T-cell (primary cell): ENCODE data around the gene ANKLE2. TPM values are rescaled to one million over a fixed set of nuclear protein-coding genes. Genes with fewer than 3 reads are reported as not detected.
A peak's percentile ranks its signal among the peaks of the same experiment; 100 is the strongest.

Source experiments
- ATAC-seq, 4 experiments: fragments of 200-7000 bp in 3 of 4; fragments of 150-1000 bp in 1 of 4; cut with Tn5 transposase; replicated peaks in 1 of 4; 1 replicate in 3 of 4; 2 replicates in 1 of 4; pipeline ENCODE4 v1.10.0; 2021; ENCODE audit warnings: moderate library complexity in 3 of 4, mild to moderate bottlenecking in 2 of 4, moderate number of reproducible peaks in 1 of 4
- CTCF ChIA-PET, 2 donors: fragments of 300-600 bp; sonication (Branson Sonifier 250); formaldehyde crosslinking; loops; one replicate each; lab custom pipeline; 2022; ENCODE audit warnings: antibody characterized with exemption in 2 of 2; lab: Charles Lee
- POLR2A ChIA-PET, 2 donors: fragments of 300-600 bp; sonication (Branson Sonifier 250); formaldehyde crosslinking; loops; one replicate each; lab custom pipeline; 2022; ENCODE audit warnings: antibody characterized with exemption in 2 of 2; lab: Charles Lee
- DNase-seq, 35 experiments: peaks; one replicate each; pipeline versions ENCODE4 v3.0.0 to v3.0.0-alpha.2; 2013 to 2023
- H3K27ac ChIP-seq: one replicate; pipeline ENCODE4 v1.5.1; 2013; ENCODE audit warnings: low read length
- H3K27me3 ChIP-seq, 2 experiments: replicated peaks in 1 of 2; 1 replicate in 1 of 2; 2 replicates in 1 of 2; pipeline versions ENCODE4 v1.6.1 to v1.7.0; 2013; ENCODE audit warnings: low read length in 1 of 2, mixed read lengths in 1 of 2; ENCODE audit not compliant: control insufficient read depth in 2 of 2, insufficient read depth in 2 of 2; ENCODE audit errors: extremely low read depth in 1 of 2
- H3K36me3 ChIP-seq, 2 donors: 1 replicate in 1 of 2; 2 replicates in 1 of 2; pipeline versions ENCODE4 v1.6.1 to v1.7.0; 2013; ENCODE audit warnings: low read length in 1 of 2; ENCODE audit not compliant: control insufficient read depth in 2 of 2, insufficient read depth in 1 of 2; ENCODE audit errors: extremely low read depth in 1 of 2
- H3K4me1 ChIP-seq, 2 experiments: 1 replicate in 1 of 2; 2 replicates in 1 of 2; pipeline versions ENCODE4 v1.6.1 to v1.7.0; 2013; ENCODE audit warnings: low read length in 2 of 2, mixed read lengths in 1 of 2; ENCODE audit not compliant: insufficient read depth in 2 of 2, control insufficient read depth in 1 of 2; ENCODE audit errors: extremely low read depth in 1 of 2
- H3K4me3 ChIP-seq, 2 donors: 1 replicate in 1 of 2; 2 replicates in 1 of 2; pipeline versions ENCODE4 v1.5.1 to v1.7.0; 2013; ENCODE audit warnings: mild to moderate bottlenecking in 2 of 2, low read length in 1 of 2, moderate library complexity in 1 of 2; ENCODE audit not compliant: control insufficient read depth in 1 of 2; ENCODE audit errors: extremely low read depth in 1 of 2
- H3K9me3 ChIP-seq: 2 replicates; pipeline ENCODE4 v1.7.0; 2013
- H3K27ac Mint-ChIP-seq, 2 donors: one replicate each; pipeline ENCODE4 v1.8.0; 2020 to 2021; ENCODE audit warnings: mild to moderate bottlenecking in 2 of 2, mixed read lengths in 2 of 2
- H3K27me3 Mint-ChIP-seq, 2 donors: one replicate each; pipeline ENCODE4 v1.8.0; 2021 to 2022; ENCODE audit warnings: mixed read lengths in 2 of 2
- H3K36me3 Mint-ChIP-seq: one replicate; pipeline ENCODE4 v1.8.0; 2021; ENCODE audit warnings: mixed read lengths
- H3K4me1 Mint-ChIP-seq, 3 donors: one replicate each; pipeline ENCODE4 v1.8.0; 2020 to 2022; ENCODE audit warnings: mixed read lengths in 3 of 3, mild to moderate bottlenecking in 1 of 3
- H3K4me3 Mint-ChIP-seq, 3 donors: one replicate each; pipeline ENCODE4 v1.8.0; 2020 to 2022; ENCODE audit warnings: mild to moderate bottlenecking in 3 of 3, mixed read lengths in 3 of 3, moderate library complexity in 3 of 3
- H3K9me3 Mint-ChIP-seq, 3 donors: one replicate each; pipeline ENCODE4 v1.8.0; 2020 to 2022; ENCODE audit warnings: mixed read lengths in 3 of 3
- WGBS: methylation state at CpG from one replicate; pipeline ENCODE4 v1.1.5; 2013; ENCODE audit warnings: missing lambda C conversion rate; ENCODE audit not compliant: insufficient coverage; 5-methylcytosine and 5-hydroxymethylcytosine counted together
- total RNA-seq, 35 experiments: library from RNA in 6 of 35; stranded (reverse) in 6 of 35; fragments of 120-200 nt in 1 of 35; gene quantifications; one replicate each; pipeline versions ENCODE4 v1.2.1 to v1.2.4 and lab custom pipeline; 2013 to 2026

Gene ANKLE2
- total RNA-seq, 5 donors from 2014 or later (not counting 1 experiment from before 2014, with no cell fraction given), result 88.1 to 106 (median 94.3) TPM

DNA sequence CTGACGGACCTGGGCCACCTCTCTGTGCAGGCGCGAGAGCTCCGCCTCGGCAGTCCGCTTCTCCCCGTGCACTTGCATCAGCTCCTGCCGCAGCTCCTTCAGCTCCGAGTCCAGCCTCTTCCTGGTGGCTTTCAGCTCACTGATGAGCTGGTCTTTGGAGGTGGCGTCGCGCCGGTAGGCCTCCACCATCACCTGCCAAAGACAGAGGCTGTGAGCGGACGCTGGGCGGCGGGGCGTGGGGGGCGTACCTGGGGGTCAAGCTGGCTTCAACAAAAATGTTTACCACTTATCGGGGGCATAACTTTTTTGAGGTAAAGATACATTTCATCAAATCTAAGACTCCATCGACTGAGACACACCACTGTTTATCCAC, 27.5 kb upstream of the ANKLE2 start:
- H3K36me3 Mint-ChIP-seq, result peaks cover 44% of the 10 kb centered on the region
- Histone ChIP-seq H3K27me3 (no peaks in the 10 kb centered on the region), H3K4me3 (no peak overlapping the region), H3K9me3 (no peaks in the 10 kb centered on the region), H3K27ac (no peak overlapping the region), H3K4me1 (no peaks in the 10 kb centered on the region), H3K36me3 (peaks cover 26 to 55% of the 10 kb centered on the region in 2 donors)
- no peak overlapping the region for H3K4me3 Mint-ChIP-seq
- H3K27ac Mint-ChIP-seq, result no peak overlapping the region
- no peaks in the 10 kb centered on the region for H3K27me3 Mint-ChIP-seq
- whole genome bisulfite sequencing, result 94% methylated on average over 19 of the region's 21 CpGs
- ATAC-seq (no peak), DNase-seq (no peak)
- no peaks in the 10 kb centered on the region for H3K9me3 Mint-ChIP-seq
- ChIA-PET CTCF (no interaction called here), POLR2A (no interaction called here)
- peaks cover 0 to 9% (median 1%) of the 10 kb centered on the region in 3 donors for H3K4me1 Mint-ChIP-seq

- WGBS, result 96% methylated on average over 25 of the region's 29 CpGs
- H3K36me3 Mint-ChIP-seq, result peaks cover 47% of the 10 kb centered on the region
- Histone ChIP-seq H3K4me3 (no peak overlapping the region), H3K27me3 (no peaks in the 10 kb centered on the region), H3K9me3 (no peaks in the 10 kb centered on the region), H3K36me3 (peaks cover 27 to 55% of the 10 kb centered on the region in 2 donors), H3K4me1 (no peaks in the 10 kb centered on the region), H3K27ac (no peak overlapping the region)
- no peak for DNase-seq
- POLR2A ChIA-PET, result no interaction called here
- CTCF ChIA-PET, result no interaction called here
- peak overlapping the region in 1 of 2 donors; percentile 48 for H3K27ac Mint-ChIP-seq
- no peak for ATAC-seq
- no peak overlapping the region for H3K4me3 Mint-ChIP-seq
- no peaks in the 10 kb centered on the region for H3K9me3 Mint-ChIP-seq
- H3K4me1 Mint-ChIP-seq, result peaks cover 0 to 9% (median 0%) of the 10 kb centered on the region in 3 donors
- H3K27me3 Mint-ChIP-seq, result no peaks in the 10 kb centered on the region
Observed at GRCh38 chr12:132788375-132789098, 26.9 kb upstream of the ANKLE2 start.

DNA sequence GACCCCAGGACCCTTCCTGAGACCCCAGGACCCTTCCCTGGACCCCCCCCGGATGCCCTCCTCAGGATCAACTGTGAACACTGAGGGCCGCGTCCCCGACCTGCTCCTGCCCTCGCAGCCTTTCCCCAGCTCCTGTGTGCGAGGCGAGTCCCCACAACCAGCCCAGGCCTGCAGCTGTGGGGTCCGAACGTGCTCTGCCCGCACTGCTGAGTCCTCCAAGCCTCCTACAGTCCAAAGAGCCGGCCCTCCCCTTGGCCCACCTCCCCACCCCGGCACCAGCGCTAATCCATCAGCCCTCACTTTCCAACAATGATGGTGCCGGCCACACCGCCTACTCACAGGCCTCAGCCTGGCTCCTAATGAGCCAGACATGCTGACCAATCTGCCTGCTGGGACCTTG, 26.2 kb upstream of the ANKLE2 start:
- Mint-ChIP-seq H3K36me3 (peaks cover 47% of the 10 kb centered on the region), H3K27ac (no peak overlapping the region), H3K27me3 (no peaks in the 10 kb centered on the region), H3K9me3 (no peaks in the 10 kb centered on the region), H3K4me3 (no peak overlapping the region), H3K4me1 (peaks cover 0 to 9% (median 0%) of the 10 kb centered on the region in 3 donors)
- CTCF ChIA-PET, result no interaction called here
- ATAC-seq, result no peak
- 94% methylated on average over 14 of the region's 15 CpGs for WGBS
- H3K27ac ChIP-seq, result no peak overlapping the region
- H3K4me1 ChIP-seq, result no peaks in the 10 kb centered on the region
- no peak overlapping the region for H3K4me3 ChIP-seq
- H3K36me3 ChIP-seq, result peaks cover 27 to 61% of the 10 kb centered on the region in 2 donors
- POLR2A ChIA-PET, result no interaction called here
- no peaks in the 10 kb centered on the region for H3K9me3 ChIP-seq
- H3K27me3 ChIP-seq, result no peaks in the 10 kb centered on the region
- no peak for DNase-seq

DNA sequence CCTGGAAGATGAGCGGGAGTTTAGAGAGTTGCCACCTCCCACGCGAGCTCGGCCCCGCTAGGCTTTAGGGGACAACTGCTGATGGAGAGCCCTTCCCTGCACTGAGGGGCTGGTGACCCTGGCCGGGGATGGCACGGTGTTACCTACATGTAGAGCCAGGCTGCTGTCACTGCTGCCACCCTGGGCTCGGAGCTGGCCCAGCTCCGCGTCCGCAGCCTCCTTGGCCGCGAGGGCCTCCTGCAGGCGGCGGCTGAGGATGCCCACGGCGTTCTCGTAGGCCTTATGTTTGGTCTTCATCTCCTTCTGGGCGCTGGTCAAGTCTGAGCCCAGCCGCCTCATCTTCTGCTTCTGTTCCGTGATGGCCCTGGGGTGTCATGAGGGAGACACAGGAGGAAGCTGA, 24.6 kb upstream of the ANKLE2 start:
- Mint-ChIP-seq H3K9me3 (no peaks in the 10 kb centered on the region), H3K4me1 (peaks cover 0 to 9% (median 0%) of the 10 kb centered on the region in 3 donors), H3K27me3 (no peaks in the 10 kb centered on the region), H3K27ac (no peak overlapping the region), H3K4me3 (no peak overlapping the region), H3K36me3 (peaks cover 48% of the 10 kb centered on the region)
- Histone ChIP-seq H3K4me3 (no peak overlapping the region), H3K36me3 (peaks cover 36 to 65% of the 10 kb centered on the region in 2 donors), H3K9me3 (no peaks in the 10 kb centered on the region), H3K4me1 (no peaks in the 10 kb centered on the region), H3K27ac (no peak overlapping the region), H3K27me3 (no peaks in the 10 kb centered on the region)
- 93% methylated on average over 19 of the region's 21 CpGs for WGBS
- ChIA-PET POLR2A (no interaction called here), CTCF (no interaction called here)
- DNase-seq (no peak), ATAC-seq (no peak)

DNA sequence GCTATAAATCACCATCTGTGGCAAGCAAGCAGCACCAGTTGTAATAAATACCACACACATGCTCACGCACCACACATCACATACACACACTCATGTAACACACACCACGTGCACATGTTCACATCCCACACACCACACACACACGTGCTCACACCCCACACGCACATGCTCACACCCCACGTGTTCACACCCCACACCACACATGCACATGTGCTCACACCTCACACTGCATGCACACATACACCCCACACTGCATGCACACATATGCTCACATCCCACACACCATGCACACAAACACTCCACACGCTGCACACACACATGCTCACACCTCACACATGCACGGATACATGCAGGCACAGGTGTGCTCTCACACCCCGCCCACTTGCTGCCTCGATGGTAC, 22.9 kb upstream of the ANKLE2 start:
- POLR2A ChIA-PET, result no interaction called here
- Mint-ChIP-seq H3K36me3 (peaks cover 60% of the 10 kb centered on the region), H3K27ac (peak overlapping the region in 1 of 2 donors; percentile 82), H3K4me1 (peaks cover 0 to 9% (median 0%) of the 10 kb centered on the region in 3 donors), H3K27me3 (no peaks in the 10 kb centered on the region), H3K9me3 (no peaks in the 10 kb centered on the region), H3K4me3 (no peak overlapping the region)
- DNase-seq (no peak), ATAC-seq (no peak)
- H3K27me3 ChIP-seq, result no peaks in the 10 kb centered on the region
- no peak overlapping the region for H3K27ac ChIP-seq
- H3K36me3 ChIP-seq, result peaks cover 51 to 70% of the 10 kb centered on the region in 2 donors
- no peak overlapping the region for H3K4me3 ChIP-seq
- CTCF ChIA-PET, result no interaction called here
- whole genome bisulfite sequencing, result 89% methylated on average over 9 of the region's 9 CpGs
- H3K4me1 ChIP-seq, result no peaks in the 10 kb centered on the region
- no peaks in the 10 kb centered on the region for H3K9me3 ChIP-seq

DNA sequence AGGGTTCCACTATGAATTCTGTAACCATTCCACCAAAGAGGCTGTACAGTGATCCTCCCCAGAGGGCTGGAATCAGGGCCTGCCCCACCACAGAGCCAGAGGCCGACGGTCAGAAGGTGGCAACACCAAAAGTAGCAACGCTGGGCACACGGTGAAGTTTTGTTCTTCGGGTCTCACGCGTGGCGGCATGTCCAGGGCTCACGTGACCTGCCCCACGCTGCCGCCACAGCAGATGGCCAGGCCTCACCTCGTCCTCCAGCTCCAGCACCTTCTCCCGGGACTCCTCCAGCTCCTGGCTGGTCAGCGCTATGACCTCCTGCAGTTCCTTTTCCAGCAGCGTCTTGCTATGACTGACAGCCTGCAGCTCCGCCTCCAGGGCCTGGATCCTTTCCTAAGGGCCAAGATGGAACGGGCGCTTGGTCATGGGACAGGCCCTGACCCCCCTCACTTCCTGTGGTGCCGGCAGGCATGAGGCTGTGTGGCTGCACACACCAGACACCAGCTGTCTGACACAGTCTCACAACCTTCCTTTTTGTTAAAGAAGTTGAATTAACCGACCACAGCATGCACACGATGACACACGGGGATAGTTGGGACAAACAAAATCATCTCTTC, 22.4 kb upstream of the ANKLE2 start:
- 90% methylated on average over 21 of the region's 22 CpGs for WGBS
- ATAC-seq (no peak), DNase-seq (no peak)
- Mint-ChIP-seq H3K4me1 (peaks cover 0 to 9% (median 0%) of the 10 kb centered on the region in 3 donors), H3K27ac (no peak overlapping the region), H3K9me3 (no peaks in the 10 kb centered on the region), H3K4me3 (no peak overlapping the region), H3K36me3 (peaks cover 57% of the 10 kb centered on the region), H3K27me3 (no peaks in the 10 kb centered on the region)
- H3K4me3 ChIP-seq, result no peak overlapping the region
- H3K4me1 ChIP-seq, result no peaks in the 10 kb centered on the region
- CTCF ChIA-PET, result no interaction called here
- no peaks in the 10 kb centered on the region for H3K9me3 ChIP-seq
- POLR2A ChIA-PET, result no interaction called here
- H3K27ac ChIP-seq, result no peak overlapping the region
- H3K36me3 ChIP-seq, result peaks cover 47 to 66% of the 10 kb centered on the region in 2 donors
- no peaks in the 10 kb centered on the region for H3K27me3 ChIP-seq
